DMS 273 treated with DMSO at 0.1 percent for 48 hours (cell line): ENCODE measurements around the gene CSAD.
"Not testable (repeated sequence)": the region's sequence is repeated elsewhere in the genome, so short reads cannot be mapped to it uniquely, and the experiment has no call there.

Experiments
- DNase-seq: peaks from one replicate; lab custom pipeline; 2025; lab: John Stamatoyannopoulos, UW

The CSAD gene

DNA sequence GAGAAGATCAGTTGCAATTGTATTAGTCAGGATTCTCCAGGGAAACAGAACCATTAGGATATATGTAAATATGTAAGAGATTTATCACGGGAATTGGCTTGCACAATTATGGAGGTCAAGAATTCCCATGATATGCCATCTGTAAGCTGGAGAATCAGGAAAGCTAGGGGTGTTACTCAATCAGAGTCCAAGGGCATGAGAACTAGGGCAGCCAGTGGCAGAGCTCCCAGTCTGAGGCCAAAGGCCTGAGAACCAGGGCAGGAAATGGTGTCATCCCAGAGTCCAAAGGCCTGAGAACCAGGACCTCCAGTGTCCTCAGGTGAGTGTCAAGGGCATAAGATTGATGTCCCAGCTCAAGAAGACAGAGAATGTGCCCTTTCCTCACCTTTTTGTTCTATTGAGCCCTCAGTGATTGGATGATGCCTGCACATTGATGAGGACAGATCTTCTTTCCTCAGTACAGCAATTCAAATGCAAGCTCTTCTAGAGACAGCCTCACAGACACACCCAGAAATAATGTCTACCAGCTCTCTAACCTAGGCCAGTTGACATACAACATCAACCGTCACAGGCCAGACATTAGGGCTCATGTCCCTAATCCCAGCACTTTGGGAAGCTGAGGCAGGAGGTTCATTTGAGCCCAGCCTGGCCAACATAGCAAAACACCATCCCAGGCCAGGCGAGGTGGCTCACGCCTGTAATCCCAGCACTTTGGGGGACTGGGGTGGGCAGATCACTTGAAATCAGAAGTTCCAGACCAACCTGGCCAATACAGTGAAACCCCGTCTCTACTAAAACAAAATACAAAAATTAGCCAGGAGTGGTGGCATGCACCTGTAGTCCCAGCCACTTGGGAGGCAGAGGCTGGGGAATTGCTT lies 35.1 kb downstream of the CSAD start:
- no peak for DNase-seq

DNA sequence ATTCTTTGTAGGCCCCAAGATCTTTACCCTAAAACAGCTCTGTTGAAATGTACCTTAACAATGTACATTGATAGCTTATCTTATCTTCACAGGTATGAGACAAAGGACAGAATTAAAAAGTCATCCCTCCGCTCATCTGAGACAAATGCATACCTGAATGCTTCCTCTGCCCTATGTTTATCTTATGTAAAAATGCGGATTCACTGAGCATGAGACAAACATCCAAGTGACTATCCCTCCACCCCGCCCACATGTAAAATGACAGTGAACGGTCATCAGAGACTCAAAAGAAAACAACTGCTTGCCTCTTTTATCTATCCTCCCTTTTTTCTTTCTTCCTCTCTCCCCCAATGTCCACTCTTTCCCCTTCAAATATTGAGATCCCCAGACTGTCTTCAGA lies 37.4 kb downstream of the CSAD start:
- no peak for DNase-seq

DNA sequence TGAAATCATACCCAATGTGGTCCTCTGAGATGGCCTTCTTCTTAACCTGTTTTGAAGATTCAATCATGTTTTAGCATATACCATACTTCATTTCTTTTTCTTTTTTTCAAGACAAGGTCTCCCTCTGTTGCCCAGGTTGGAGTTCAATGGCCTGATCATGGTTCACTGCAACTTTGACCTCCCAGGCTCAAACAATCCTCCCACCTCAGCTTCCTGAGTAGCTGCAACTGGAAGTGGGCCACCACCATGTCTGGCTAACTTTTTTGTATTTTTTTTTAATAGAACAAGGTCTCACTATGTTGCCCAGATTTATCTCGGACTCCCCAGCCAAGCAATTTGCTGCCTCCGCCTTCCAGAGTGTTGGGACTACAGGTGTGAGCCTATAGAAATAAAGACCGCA lies 47.0 kb downstream of the CSAD start:
- DNase-seq, result no peak

DNA sequence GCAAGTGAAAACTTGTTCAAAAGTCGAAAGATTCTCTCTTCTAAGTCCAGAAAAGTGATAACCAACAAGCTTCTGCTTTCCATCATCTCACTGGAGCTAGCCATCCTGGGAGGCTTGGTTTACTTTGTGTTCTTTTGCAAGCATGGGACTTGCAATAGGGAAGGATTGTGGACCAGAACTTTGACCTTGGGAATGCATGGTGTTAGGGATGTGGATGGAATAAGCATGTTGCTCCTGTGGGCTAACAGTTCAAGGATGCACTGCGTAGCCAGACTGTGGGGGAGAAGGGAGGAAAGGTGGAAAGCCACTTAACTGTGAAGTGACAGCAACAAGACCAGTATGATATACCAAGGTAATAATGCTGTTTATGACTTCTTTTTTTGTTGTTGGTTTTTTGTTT lies 48.9 kb downstream of the CSAD start:
- DNase-seq, result no peak

DNA sequence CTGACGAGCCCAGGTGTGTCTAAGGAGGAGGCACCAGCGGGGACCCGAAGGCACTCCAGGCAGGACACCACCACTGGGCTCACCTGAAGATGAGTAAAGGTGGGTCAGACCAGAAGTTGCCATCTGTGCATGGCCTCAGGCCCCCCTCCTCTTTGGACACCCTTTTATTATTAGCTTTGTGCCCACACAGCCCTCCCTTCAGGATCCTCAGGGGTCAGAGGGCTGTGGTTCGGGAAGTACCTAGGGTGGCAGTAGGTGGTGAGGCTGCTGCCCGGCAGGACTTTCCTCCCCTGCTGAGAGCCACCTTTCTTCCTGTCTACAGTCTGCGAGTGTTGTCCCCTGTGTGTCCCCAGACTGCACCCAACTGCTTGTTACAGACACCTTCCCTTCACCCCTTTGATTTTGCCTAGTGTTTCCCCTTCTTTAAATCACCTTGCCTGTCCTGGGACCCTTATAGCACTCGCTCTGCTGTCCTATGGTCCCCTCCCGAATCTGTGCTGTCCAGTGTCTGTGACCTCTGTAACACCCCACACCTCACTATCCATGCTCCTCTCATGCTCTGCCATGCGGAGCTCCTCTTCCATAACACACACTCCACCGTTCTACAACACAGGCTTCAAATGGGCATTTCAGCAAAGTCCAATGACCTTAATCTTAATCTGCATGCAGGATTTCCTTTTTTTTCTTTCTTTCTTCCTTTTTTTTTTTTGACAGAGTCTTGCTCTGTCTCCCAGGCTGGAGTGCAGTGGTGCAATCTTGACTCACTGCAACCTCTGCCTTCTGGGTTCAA lies 51.8 kb downstream of the CSAD start:
- DNase-seq, result no peak

DNA sequence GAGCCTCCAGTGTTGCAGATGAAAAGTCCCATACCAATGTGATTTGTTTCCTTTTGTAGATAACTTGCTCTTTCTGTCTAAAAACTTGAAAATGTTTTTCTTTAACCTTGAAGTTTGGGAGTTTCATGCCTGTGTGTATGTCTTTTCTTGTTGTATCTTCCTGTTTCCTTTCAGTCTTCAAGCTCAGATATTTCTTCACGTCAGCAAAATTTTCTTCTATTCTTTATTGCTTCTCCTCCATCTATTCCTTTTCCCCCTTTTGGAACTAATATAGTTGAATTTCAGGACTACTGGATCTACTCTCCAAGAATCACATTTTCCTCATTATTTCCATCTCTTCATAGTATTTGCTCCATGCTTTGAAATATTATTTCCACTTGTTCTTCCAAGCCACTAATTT lies 53.6 kb downstream of the CSAD start:
- no peak for DNase-seq

DNA sequence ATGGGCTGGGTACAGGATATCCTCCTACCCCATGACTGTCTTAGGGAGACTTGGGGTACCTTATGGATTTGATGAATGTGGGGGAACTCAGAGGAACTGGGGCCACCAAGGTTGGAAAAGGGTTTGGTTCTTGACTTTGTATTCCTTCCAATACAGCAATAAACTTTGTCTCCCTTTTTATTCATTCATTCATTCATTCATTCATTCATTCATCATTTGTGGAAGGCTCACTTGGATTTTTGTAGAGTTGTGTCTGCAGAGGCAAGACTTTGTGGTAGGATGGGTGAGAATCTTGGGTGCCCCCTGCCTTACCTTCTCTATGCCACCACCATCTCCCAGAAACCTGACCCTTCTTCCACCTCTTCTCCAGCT lies 56.4 kb downstream of the CSAD start:
- no peak for DNase-seq

DNA sequence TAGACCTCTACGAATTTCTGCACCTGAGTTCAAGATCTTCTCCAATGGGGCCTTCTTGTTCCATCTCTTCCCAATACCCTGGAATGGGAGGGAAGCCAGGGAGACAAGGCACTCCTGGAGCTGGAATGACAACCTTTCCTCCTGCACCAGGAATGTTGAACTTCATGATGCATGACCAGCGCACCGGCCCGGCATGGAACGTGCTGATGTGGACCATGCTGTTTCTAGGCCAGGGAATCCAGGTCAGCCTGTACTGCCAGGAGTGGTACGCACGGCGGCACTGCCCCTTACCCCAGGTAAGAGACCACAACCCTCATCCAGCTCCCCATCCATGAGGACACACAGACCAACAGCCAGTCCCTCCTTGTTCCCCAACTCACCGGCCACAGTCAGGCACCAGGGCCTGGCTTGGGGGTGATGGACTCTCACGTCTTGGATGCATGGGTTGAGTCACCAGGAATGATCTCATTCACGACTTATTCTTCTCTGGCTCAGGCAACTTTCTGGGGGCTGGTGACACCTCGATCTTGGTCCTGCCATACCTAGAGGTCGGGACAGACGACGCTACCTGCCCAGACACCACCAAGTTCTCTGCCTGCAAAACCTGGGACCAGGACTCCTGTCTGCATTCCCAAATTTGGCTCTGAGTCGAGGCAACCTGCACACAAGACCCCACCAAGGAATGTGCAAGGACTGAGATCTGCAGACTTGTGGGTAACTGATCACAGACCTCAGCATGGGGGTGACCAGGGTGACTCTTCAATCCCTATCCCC lies 57.0 kb downstream of the CSAD start:
- DNase-seq, result no peak

DNA sequence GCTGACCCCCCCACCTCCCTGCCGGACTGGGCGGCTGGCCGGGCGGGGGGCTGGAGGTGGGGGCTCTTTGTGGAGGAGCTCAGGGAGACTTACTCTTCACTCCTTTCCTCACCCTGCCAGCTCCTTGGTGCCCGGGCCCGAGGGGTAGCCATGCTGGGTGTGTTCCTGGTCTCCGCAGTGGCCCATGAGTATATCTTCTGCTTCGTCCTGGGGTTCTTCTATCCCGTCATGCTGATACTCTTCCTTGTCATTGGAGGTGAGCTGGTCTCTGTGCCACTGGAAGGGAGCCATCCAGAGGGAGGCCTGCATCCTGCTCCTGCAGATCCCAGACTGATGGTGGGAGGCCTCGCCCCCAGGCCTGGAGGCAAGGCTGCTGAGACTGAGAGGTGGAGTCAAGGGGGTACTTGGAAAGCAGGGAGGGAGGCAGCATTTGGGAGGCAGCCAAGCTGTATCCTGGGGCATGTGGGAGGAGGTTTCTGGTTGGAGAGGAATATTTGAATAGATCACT lies 57.7 kb downstream of the CSAD start:
- DNase-seq, result no peak

DNA sequence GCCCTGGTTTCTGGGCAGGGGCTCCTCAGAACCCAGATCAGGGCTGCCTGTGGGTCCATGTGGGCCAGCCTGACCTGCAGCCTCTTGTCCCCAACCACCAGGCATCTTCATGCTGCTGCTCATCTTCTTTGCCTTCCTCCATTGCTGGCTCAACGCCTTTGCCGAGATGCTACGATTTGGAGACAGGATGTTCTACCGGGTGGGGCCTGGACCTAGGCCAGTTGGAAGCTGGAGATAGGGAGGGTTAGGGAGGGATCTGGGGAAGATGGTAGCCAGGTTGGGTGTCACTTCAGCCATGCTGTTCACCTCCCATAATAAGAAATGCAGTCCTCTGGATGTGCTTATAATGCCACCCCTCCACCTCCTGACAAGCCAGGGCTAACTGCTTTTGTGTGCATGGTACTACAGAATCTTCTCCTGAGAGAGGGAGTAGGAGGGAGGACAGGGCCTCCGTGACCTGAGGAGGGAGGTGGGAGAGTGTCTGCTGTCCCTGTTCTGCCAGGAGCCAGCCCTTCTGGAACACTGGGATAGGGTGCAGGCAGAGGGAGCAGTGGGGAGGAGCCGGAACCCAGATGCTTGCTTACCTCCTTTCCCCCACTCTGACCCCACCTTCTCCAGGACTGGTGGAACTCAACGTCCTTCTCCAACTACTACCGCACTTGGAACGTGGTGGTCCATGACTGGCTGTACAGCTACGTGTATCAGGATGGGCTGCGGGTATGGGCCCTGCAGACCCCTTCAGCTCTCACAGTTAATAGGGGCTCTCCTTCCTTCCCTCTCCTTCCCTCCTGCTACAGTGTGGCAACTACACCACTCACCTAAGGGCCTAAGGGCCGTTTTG lies 59.8 kb downstream of the CSAD start:
- no peak for DNase-seq

DNA sequence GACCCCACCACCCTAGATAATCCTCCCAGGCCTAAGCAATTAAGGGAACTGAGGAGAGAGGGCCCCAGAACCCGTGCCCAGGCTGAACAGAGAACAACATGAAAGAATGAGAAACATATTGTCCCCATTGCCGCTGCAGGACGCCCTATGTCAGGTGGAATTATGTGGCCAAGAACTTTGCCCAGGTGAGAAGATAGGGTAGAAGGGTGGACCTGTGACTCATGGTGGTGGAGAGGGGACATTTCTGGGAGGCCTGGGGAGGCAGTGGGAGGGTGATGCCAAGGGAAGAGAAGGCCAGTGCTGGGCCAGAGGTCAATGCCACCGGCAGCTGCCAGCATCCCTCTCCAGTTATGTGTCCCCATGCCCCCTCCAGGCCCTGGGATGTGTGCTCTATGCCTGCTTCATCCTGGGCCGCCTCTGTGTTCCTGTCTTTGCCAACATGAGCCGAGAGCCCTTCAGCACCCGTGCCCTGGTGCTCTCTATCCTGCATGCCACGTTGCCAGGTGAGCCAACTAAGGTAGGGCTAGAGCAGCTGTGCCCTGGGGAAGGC lies 61.9 kb downstream of the CSAD start:
- DNase-seq, result no peak

DNA sequence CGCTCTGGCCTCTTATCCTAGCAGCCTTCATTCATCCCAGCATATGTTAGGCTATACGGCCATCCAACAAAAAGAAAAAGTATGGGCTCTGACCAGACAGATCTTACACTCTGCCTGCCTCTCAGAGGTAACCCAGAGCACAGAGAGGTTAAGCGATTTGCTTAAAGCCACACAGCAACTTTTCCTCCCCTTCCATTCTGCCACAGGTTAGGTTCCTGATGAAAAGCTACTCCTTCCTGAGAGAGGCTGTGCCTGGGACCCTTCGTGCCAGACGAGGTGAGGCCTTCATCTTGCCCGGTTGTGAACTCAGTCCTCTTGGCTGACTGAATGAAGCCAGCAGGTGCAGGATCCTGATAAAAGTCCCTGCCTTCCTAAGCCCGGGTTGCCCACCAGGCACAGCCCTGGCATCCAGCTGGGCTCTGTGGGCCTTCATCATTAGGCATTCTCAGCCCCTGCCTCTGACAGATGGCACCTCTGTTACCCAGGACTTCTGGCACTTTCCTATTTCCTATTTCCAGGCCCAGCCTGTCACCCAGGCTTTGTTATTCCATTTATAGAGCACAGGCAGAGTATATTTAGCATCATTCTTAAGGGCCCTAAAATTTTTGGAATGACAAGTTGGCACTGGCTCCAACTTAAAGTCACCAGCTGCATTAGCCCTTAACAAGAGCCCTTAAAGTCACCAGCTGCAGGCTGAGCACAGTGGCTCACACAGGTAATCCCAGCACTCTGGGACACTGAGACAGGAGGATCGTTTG lies 64.7 kb downstream of the CSAD start:
- DNase-seq, result no peak

DNA sequence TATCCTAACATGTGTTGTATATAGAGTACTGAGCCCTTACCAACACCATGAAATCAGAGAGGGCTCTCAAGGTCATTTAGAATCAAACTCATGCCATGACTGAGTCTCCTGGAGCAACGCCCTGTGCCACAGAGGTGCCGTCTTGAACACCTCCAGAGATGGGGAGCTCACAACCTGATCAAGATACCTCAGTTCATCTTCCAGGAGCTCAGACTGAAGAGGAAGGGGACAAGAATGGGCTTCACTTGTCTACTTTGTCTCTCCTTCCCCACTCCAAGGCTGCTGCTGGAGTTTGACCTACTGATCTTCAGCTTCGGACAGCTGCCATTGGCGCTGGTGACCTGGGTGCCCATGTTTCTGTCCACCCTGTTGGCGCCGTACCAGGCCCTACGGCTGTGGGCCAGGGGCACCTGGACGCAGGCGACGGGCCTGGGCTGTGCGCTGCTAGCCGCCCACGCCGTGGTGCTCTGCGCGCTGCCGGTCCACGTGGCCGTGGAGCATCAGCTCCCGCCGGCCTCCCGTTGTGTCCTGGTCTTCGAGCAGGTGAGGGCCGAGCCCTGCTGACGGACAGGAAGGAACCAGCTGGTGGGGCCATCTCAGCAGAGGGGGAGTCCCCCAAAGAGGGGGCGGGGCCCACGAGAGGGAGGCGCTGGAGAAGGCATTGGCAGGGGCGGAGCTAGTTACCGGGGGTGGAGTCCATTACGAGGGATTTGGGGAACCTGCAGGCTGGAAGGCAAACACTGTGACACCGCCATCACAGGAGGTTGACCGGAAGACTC lies 65.4 kb downstream of the CSAD start:
- no peak for DNase-seq

DNA sequence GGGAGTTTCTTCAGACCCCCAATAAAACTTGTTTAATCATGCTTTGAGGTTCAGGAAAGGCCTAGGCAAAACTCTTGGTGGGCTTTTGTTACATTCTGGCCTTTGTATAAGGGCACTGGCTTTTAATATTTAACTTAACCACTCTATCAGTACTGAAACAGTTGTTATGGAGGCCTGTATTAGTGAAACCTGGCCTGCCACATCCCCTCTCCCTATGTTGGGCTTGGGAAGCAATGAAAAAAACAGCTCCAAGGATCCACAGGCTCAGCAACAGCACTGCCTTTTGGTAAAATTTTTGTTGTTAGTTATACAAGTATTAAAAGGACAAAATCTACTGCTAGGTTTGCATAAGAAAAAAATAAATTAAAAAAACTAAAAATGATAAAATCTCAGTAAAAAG lies 66.8 kb downstream of the CSAD start:
- no peak for DNase-seq

DNA sequence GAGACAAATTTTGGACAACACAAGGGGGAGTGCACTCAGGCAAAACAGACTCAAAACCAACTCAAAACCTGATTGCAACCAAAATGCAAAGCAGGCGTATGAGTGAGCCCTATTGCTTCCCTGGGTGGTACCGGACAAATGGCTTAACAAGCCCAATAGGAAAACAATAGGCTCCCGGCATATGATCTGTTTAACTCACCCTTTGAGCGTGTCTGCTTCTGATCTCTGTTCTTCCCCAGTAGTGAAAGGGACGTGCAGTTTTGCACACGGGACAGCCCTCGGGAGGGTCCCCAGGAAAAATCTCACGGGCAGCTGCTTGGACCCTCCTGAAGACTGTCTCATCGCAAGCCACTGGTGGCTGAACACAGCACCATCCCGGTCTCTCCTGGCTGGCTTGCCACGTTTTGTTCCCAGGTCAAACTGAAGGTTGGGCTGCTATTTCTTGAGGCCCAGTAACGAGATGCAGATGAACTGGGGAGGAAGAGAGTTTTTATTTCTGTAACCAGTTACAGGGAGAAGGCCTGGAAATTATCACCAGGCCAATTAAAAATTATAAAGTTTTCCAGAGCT lies 67.5 kb downstream of the CSAD start:
- no peak for DNase-seq

DNA sequence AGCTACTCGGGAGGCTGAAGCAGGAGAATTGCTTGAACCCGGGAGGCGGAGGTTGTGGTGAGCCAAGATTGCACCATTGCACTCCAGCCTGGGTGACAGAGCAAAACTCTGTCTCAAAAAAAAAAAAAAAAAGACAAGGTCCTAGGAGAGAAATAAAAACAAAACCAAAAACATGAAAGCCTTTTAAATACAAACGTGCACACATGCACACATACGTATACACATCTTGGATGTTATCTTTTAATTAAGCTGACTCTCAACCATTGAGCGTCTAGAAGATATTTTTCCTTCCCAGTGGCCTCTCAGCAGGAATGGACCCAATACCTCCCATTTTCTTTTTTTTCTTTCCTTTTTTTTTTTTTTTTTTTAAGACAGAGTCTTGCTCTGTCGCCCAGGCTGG lies 68.3 kb downstream of the CSAD start:
- not testable (repeated sequence) for DNase-seq
